Parathyroid adenoma (tissue), 2 donors: ENCODE results near the gene PDK4.

ENCODE experiments used
- H2AFZ ChIP-seq: fragments of 300-600 bp; sonication (generic); one replicate; pipeline ENCODE4 v1.7.0; 2017; ENCODE audit warnings: antibody characterized with exemption, mild to moderate bottlenecking
- H3K27ac ChIP-seq: fragments of 300-600 bp; sonication (generic); one replicate; pipeline ENCODE4 v1.7.0; 2017
- H3K27me3 ChIP-seq: fragments of 300-600 bp; sonication (generic); one replicate; pipeline ENCODE4 v1.7.0; 2017; ENCODE audit warnings: low read length; ENCODE audit not compliant: control insufficient read depth, insufficient read depth
- H3K36me3 ChIP-seq: fragments of 300-600 bp; sonication (generic); one replicate; pipeline ENCODE4 v1.7.0; 2017; ENCODE audit warnings: low read length; ENCODE audit not compliant: control insufficient read depth, insufficient read depth
- H3K4me1 ChIP-seq: fragments of 300-600 bp; sonication (generic); one replicate; pipeline ENCODE4 v1.7.0; 2017; ENCODE audit warnings: control low read depth
- H3K4me2 ChIP-seq: fragments of 300-600 bp; sonication (generic); one replicate; pipeline ENCODE4 v1.7.0; 2017; ENCODE audit warnings: low read length
- H3K4me3 ChIP-seq: fragments of 300-600 bp; sonication (generic); one replicate; pipeline ENCODE4 v1.7.0; 2017; ENCODE audit warnings: low read depth, low read length
- H3K79me2 ChIP-seq: fragments of 300-600 bp; sonication (generic); one replicate; pipeline ENCODE4 v1.7.0; 2017; ENCODE audit warnings: control low read depth
- H3K9ac ChIP-seq: fragments of 300-600 bp; sonication (generic); one replicate; pipeline ENCODE4 v1.7.0; 2017; ENCODE audit warnings: mild to moderate bottlenecking
- H3K9me3 ChIP-seq: fragments of 300-600 bp; sonication (generic); one replicate; pipeline ENCODE4 v1.7.0; 2017; ENCODE audit warnings: low read length; ENCODE audit not compliant: control insufficient read depth
- TF ChIP-seq, protein P1 (sequence below): fragments of 300-600 bp; sonication (generic); IDR thresholded peaks from one replicate; pipeline ENCODE4 v1.7.0; 2017; ENCODE audit warnings: antibody characterized with exemption, mild to moderate bottlenecking
- donor health status: primary hyperparathyroidism.

PDK4 gene

DNA sequence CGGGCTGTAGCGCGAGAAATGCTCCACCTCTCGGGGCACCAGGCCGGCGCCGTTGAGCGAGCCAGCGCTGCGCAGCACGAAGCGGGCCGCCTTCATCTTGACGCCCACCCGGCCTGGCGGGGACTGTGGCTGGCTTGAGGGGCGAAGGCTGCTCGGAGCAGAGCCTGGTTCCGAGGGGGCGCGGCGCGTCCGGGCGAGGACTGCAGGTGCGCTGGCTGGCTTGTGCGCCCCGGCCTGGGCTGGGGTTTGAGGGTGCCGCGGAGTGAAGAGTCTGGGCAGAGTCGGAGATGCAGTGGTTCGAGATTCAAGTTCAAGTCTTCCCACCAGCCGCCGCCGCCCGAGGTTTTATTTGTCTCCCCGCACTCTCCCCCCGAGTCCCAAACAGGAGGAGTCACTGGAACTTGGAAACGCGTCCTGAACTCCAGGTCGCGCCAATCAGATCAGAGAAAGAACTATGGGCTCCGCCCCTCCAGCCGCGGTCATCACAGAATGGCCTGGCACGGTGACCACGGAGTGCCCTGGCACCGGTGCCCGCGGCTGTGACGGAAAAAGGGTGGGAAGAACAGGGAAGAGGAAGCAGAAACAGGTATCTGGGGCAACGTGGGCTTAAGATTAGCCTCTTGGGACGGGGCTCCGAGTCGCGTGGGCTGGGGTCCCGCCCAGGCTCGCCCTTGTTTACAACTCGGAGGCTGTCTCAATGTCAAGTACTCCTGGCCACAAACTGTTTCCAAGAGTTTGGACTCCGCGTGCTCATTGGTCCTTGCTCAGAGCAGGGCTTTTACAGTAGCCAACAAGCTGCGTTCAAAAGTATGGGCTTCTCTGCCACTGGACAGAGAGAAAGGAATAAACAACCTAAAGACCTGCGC is at the start of gene PDK4:
Gene PDK4 (minus strand): TSS at position 319 of the 866 bp plus-strand sequence. CDS start 223 bp downstream, at position 96.
- Histone ChIP-seq H2AFZ (peak within 1 kb of the TSS; percentile 69), H3K9me3 (no peaks in the 10 kb centered on the region), H3K36me3 (peaks cover 9% of the 10 kb centered on the region), H3K4me3 (peak within 1 kb of the TSS; percentile 95), H3K27ac (peak within 1 kb of the TSS; percentile 100), H3K79me2 (peaks cover 18% of the 10 kb centered on the region), H3K9ac (peak within 1 kb of the TSS; percentile 98), H3K27me3 (no peaks in the 10 kb centered on the region), H3K4me2 (peak within 1 kb of the TSS; percentile 66), H3K4me1 (peaks cover 23% of the 10 kb centered on the region)
- TF ChIP-seq, protein P1, sequence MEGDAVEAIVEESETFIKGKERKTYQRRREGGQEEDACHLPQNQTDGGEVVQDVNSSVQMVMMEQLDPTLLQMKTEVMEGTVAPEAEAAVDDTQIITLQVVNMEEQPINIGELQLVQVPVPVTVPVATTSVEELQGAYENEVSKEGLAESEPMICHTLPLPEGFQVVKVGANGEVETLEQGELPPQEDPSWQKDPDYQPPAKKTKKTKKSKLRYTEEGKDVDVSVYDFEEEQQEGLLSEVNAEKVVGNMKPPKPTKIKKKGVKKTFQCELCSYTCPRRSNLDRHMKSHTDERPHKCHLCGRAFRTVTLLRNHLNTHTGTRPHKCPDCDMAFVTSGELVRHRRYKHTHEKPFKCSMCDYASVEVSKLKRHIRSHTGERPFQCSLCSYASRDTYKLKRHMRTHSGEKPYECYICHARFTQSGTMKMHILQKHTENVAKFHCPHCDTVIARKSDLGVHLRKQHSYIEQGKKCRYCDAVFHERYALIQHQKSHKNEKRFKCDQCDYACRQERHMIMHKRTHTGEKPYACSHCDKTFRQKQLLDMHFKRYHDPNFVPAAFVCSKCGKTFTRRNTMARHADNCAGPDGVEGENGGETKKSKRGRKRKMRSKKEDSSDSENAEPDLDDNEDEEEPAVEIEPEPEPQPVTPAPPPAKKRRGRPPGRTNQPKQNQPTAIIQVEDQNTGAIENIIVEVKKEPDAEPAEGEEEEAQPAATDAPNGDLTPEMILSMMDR, result no peak

DNA sequence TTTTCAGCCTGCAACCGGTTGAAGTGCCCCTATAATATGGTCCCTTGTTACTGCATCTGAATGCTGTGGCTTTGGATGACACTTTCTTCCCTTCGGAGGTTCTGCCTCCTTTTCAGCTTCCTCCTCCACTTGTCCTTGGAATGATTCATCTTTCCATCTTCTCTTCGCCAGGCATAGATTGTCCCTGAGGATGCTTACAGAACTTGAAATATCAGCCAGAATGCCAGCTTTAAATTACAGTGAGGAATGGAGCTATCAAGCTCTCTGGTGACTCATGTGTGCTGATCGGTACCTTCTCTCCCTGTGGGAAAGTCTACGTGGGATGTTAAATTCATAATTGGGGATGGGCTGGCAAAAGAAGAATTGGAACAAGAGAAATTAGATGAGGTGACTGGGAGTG is 45.9 kb upstream of the PDK4 start:
- H3K9me3 ChIP-seq, result no peaks in the 10 kb centered on the region
- H3K36me3 ChIP-seq, result no peaks in the 10 kb centered on the region
- H3K4me3 ChIP-seq, result no peak overlapping the region
- no peaks in the 10 kb centered on the region for H3K27me3 ChIP-seq
- TF ChIP-seq, protein P1, result no peak
- no peak overlapping the region for H3K27ac ChIP-seq
- peaks cover 25% of the 10 kb centered on the region for H3K4me1 ChIP-seq
- H3K9ac ChIP-seq, result no peak overlapping the region
- H3K79me2 ChIP-seq, result no peaks in the 10 kb centered on the region
- peak overlapping the region; percentile 30 for H2AFZ ChIP-seq
- no peak overlapping the region for H3K4me2 ChIP-seq

DNA sequence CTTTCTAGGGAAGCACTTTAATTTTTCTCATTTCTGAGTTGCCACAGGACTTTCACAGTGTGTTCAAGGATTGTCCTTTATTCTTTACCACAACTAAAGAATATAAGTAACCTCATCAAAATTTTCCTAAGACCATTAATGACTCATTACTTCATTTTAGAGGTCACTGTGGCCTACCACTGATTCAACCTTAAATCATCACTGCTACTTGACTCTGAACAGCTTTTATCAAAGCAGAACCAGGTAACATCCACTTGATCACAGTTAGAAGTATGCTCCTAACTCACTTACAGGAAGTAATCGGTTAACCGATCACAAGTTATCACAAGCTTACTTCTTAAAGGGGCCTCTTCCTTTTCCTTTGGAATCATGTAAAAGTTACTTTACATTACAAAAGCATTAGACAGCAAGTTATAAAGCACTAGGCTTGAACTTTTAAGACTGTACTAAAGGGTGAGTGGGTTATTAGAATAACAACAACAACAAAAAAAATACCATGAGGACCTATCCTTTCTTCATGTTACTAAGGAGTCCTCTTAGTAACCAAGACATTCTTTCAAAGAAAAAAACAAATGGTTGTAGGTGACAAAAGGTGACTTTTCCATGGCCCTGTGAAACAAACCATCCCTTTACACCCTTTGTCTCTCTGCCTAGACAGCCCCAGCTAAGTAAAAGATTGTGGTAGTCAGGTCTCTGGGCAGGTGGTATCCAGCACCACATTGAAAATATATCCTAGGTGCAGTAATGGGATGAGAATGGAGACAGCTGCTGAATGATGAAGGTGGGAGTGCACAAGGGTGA is 40.0 kb upstream of the PDK4 start:
- TF ChIP-seq, protein P1, result no peak
- Histone ChIP-seq H3K4me1 (peaks cover 26% of the 10 kb centered on the region), H3K27ac (no peak overlapping the region), H3K36me3 (no peaks in the 10 kb centered on the region), H3K4me3 (no peak overlapping the region), H2AFZ (peak overlapping the region; percentile 42), H3K9me3 (no peaks in the 10 kb centered on the region), H3K4me2 (no peak overlapping the region), H3K27me3 (no peaks in the 10 kb centered on the region), H3K79me2 (no peaks in the 10 kb centered on the region), H3K9ac (no peak overlapping the region)

DNA sequence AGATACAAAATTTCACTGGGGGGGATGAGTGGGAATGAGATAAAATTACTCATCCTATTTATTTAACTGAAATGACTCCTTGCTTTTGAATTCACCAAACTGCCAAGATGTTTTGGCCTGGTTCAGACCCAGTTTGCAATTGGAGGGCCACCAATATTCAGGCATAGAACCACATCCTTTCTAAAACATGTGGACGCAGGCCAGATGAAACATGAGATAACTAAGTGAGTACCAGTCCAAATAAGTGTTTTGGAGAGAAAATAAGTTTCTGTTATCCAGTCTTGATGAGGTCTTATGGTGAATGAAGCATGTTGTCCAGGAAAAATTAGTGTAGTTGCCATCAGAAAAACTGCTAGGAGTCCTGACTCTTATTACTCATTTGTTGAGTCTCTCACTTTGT is 36.3 kb upstream of the PDK4 start:
- no peaks in the 10 kb centered on the region for H3K36me3 ChIP-seq
- no peak overlapping the region for H3K27ac ChIP-seq
- peaks cover 14% of the 10 kb centered on the region for H3K4me1 ChIP-seq
- no peaks in the 10 kb centered on the region for H3K27me3 ChIP-seq
- H2AFZ ChIP-seq, result no peak overlapping the region
- H3K4me3 ChIP-seq, result no peak overlapping the region
- H3K9me3 ChIP-seq, result no peaks in the 10 kb centered on the region
- H3K9ac ChIP-seq, result no peak overlapping the region
- no peaks in the 10 kb centered on the region for H3K79me2 ChIP-seq
- H3K4me2 ChIP-seq, result no peak overlapping the region
- TF ChIP-seq, protein P1, result no peak
